Stimulated activated CD4-positive, alpha-beta T cell treated with anti-CD3 and anti-CD28 coated beads, Interleukin-12 subunit alpha, Interleukin-12 subunit beta, amount 100 ng/mL, for 4 hours (primary cell): ENCODE data around the gene SORL1.

ENCODE experiments used
- DNase-seq: peaks from one replicate; pipeline ENCODE4 v3.0.0-alpha.2; 2020

The SORL1 gene

GRCh38 chr11:121665206-121665838, 213.2 kb downstream of the SORL1 start:
- DNase-seq, result no peak

- DNase-seq, result no peak
These were observed 215.7 kb downstream of the SORL1 start for GRCh38 chr11:121667836-121668235.

- DNase-seq, result no peak
These were observed 217.3 kb downstream of the SORL1 start for GRCh38 chr11:121669422-121669821.

DNA sequence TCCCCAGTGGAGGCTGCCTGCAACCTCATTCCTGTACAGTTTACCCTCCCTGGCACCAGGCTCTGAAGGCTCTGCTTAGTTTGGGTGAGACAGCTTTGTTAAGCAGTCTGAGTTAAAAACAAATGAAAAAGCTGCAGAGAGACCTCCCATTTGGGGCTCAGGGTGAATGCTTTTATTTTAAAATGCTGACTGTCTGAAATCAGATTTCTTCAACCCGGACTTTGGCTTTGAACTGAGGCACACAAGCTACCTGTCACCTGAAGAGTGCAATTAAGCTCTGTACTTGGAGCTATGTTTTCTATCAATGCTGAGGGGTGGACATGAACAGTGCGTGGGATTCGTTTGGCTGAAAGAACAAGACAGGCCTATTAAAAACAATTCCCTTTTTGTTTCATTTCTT, 218.2 kb downstream of the SORL1 start:
- DNase-seq, result no peak

- no peak for DNase-seq
These were observed 218.7 kb downstream of the SORL1 start for GRCh38 chr11:121670805-121671282.

DNA sequence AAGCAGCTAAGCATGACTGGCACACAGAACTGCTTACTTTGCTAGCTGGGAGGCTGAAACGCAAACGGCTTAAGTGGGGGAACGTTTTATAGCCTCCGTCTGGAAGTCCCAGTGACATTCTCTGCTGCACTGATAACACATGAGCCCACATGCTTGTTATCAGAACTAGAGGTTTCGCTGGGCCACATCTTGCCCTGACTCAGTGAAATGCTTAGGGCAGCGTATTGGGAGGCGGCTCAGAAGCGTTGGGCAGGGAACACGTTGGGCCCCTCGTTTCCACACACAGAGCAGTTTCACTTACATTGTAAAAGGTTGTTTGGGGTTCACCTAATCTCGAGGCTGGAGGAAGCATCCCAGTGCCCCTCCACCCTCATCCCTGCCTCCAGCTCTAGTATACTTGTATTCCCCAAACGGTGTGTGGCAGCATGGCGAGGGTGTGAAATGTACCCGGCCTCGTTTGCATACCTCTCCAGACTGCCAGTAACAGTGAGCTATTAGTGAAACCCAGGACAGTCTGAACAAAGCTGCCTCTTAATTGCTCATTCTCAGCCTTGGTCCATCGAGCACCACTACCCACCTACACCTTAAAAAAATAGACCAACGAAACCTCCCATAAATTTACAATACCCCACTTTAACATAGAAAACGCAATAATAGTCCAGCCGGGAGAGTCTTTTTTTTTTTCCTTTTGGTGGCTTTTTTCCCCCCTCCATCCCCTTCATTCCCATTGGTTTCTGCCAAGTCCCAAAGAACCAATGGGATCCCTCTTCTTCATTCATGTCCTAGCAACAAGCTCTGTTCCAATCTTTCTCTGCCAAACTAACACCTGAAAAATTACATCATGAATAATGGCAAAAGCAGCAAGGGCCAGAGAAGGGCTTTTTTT, 219.4 kb downstream of the SORL1 start:
- no peak for DNase-seq

DNA sequence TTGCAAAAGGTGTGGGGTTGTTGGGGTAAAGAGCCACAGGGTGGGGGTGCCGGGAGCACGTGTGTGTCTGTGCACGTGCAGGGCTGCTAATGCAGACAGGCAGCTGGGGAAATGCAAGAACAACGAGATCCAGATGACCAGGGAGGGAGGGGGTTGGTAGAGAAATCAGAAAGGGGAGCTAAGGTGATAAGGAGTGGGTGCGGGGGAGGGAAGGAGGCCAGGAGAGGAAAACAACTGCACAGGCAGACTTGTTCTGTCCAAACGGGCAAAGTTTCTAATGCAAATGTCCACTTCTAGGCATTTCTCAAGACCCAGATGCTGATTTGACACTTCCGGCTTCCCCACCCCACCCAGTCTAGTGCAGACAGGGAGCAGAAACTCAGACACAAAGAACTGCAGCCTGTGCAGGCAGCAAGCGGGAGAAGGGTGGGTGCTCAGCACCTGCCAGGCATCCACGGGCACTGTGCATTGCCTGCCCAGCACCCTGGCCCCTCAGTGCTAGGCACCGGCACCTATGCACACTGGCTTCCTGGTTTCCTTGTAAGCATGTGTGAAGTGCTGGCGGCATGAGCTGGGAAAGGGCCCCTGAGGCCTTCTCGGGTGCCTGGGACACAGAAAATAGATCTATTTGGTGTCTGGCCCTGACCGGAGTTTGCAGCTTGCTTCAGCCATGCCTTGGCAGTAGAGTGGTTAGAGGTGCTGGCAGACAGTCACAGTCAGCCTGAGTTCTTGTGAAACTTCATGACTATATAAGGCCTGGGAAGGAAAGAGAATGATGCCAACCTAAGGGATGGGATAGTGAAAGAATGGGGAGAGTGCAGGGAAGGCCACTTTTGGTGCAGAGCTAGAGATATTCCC, 220.7 kb downstream of the SORL1 start:
- no peak for DNase-seq

DNA sequence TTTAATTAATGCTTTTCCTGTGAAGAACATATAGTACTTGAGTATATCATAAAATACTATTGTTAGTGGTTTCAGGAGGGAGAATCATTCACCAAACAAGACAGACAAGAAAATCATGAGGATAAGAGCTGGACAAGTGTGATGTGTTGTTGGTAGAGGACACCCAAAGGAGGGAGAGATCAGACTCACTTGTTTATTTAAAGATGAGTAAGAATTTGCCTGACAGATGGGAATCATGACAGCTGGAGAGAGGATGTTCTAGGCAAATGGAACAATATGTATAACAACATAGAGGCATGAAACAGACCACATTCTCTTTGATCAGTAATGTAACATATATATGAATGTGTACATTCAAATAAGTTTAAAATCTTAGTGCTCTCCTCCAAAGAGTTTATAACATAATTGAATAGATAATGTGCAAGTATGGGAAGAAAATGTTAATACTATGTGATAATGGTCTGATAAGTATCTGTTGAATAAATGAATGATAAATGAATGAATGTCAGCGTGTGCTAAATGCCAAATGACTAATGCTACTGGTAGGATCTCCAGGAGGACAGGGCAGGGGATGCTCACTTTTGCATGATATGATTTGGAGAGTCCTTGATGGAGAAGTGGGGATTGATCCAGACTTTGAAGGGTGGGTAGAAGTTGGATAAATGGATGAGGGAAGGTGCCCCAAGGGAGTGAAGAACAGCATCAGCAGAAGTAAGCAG, 229.6 kb downstream of the SORL1 start:
- DNase-seq, result no peak
